DMS53 treated with DMSO at 0.1 percent for 48 hours (cell line): ENCODE data around the gene PAQR4.
A peak's percentile ranks its signal among the peaks of the same experiment; 100 is the strongest.
"Not testable (repeated sequence)": the region's sequence is repeated elsewhere in the genome, so short reads cannot be mapped to it uniquely, and the experiment has no call there.

Experiments used
- DNase-seq: peaks from one replicate; lab custom pipeline; 2025; ENCODE audit not compliant: unreplicated experiment; lab: John Stamatoyannopoulos, UW

The PAQR4 gene

DNA sequence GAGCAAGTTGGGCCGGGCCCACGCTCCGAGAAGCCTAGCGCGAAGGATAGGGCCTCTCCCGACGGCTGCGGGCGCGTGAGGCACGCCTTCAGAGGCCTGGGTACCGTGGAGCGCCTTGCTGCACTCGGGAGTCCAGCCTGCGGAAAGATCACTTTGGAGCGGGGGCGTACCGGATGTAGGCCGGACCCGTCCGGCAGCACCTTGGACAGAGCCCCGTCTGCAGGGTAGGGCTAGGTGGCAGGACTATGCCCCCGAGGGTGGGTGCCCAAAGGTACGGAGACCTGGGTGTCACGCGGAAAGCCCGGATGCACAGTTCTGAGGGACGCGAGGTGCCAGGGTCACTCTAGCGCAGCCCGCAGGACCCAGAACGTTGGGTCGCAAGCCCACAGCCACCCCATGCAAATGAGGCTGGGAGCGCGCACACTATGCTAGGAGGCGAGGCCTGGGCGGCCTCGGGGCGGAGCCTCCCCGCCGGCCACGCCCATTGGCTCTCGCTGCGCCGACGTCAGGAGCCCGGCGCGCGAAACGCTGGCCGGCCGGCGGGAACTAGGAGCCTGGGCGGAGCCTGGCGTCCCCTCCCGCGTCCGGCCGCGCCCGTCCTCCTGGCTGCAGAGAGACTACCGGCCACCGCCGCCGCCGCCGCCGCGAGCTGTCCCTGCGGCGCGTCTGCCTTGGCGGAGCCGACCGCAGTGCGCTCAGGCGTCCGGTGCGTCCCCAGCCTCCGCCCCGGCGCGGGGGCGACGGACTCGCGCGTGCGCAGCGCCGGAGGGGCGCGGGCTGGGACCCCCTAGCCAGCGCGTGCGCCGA, at the start of gene PAQR4:
TSS of gene PAQR4 (plus strand) at position 611 of the 807 bp plus-strand sequence. CDS start 327 bp downstream, outside the sequence.
- DNase-seq, result peak; percentile 70

DNA sequence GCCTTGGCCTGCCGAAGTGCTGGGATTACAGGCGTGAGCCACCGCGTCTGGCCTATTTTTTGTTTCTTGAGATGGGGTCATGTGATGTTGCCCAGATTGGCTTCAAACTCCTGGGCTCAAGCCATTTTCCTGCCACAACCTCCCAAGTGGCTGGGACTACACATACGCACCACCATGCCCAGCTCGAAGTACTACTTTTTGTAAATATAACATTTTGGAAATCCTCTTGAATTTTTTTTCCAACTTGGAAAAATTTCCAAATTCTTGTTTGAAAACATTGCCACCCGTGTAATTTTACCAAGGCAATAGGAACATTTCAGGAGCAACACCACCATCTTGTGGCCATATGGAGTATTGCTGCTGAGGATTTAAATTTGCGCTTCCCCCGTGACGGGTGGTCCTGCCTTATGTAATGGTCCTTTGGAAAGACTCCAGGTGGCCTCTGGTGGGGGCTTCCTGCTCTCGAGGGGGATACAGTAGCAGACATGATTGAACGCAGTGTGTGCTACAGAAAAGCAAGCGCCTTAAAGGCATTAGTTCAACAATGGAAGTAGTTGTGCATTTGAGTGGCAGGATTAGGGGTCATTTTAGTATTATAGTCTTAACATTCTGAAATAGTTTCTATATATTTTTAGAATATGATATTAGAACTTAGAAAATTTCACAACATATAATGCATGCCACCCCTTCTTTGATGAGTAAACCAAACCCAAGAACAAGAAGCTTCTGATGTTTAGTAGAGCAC, 49.5 kb upstream of the PAQR4 start:
- DNase-seq, result peak; percentile 3

DNA sequence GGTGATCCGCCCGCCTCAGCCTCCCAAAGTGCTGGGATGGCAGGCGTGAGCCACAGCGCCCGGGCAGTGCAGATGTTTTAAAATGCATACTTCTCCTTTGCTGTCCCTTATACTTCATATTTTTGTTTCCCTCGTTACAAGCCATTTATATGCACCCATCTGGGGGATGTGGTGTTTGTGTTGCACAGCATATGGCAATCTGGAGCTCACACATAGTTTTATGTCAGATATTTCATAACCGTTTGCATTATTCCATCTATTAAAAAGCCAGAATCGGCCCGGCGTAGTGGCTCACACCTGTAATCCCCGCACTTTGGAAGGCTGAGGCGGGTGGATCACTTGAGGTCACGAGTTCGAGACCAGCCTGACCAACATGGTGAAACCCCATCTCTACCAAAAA, 45.7 kb upstream of the PAQR4 start:
- no peak for DNase-seq

DNA sequence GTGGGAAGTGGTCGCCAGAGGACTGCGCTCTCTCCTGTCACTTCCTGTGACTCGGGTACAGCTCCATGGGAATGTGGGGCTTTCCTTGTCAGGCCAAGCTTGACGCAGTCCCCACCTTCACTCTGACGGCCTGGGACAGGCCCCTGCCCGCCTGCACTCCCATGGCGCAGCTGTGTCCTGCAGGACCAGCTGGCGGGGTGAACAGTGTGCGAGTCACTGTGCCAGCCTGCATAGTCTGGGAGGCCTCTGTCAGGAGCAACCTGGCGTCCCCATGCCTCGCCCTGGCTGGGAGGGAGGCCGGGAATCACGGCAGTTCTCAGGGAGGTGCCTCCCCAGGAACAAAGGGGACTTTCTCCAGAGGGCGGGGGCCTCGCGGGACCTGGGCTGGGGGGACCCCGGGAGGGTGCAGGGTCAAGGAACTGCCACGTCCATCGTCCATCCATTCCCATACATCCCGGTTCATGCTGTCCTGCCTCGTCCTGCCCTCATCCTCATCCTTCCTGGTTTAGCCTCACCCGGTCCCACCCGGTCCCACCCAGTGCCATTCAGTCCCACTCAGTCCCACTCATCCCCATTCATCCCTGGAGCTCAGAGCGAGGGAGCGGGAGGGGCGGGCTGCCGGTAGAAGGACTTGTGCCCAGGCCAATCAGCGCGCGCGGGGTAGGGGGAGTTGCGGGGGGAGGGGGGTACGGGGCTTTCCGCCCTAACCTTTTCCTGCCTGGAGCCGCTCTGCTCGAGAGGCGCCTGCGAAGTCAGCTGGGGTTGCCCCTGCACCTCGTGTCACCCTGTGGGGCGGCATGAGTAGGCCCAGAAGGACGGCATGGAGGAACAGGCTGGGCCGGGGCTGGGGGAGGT, 44.0 kb upstream of the PAQR4 start:
- no peak for DNase-seq

DNA sequence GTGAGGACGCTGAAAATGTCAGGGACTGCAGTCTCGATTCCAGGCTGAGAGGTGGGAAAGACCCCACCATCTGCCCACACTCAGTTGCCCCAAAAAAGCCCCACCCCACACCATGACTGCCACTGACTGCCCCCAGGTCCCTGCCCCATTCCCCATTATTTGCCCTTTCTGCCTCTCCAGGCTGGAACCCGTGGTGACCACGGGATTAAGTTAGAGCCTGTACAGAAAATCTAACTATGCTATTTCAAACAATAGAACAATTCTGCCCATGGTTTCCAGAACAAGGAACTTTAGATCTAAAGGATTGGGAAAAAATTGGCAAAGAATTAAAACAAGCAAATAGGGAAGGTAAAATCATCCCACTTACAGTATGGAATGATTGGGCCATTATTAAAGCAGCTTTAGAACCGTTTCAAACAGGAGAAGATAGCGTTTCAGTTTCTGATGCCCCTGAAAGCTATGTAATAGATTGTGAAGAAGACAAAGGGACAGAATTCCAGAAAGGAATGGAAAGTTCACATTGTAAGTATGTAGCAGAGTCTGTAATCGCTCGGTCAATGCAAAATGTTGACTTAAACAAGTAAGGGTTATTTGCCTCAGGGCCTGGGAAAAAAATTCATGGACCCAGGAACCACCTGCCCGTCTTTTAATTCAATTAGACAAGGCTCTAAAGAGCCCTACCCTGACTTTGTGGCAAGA, 43.0 kb upstream of the PAQR4 start:
- DNase-seq, result no peak

DNA sequence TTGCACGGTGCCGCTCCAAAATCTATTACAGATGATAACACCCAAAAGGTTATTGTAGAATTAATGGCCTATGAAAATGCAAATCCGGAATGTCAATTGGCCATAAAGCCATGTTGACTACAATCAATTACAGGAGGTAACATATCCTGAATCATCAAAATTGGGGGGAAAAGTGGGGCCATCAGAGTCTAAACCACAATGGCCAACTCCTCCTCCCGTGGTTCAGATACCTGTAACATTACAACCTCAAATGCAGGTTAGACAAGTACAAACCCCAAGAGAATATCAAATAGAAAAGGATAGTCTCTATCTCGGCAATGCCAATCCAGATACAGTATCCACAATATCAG, 42.5 kb upstream of the PAQR4 start:
- DNase-seq, result no peak

DNA sequence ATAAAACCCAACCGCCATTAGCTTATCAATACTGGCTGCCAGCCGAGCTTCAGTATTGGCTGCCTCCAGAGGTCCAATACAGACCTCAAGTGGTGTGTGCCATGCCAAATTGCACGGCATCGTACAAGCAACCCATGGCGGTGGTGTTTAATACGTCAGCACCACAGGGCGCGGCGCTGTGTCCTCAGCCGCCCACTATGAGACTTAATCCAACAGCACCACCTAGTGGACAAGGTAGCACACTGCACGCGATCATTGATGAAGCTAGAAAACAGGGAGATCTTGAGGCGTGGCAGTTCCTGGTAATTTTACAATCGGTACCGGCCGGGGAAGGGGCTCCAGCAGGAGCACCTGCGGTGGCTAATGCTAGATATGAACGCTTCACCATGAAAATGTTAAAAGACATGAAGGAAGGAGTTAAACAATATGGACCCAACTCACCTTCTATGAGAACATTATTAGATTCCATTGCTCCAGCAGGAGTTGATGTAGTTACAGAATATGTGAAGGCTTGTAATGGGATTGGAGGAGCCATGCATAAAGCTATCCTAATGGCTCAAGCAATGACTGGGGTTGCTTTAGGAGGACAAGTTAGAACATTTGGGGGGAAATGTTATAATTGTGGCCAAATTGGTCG, 42.0 kb upstream of the PAQR4 start:
- DNase-seq, result peak; percentile 60

DNA sequence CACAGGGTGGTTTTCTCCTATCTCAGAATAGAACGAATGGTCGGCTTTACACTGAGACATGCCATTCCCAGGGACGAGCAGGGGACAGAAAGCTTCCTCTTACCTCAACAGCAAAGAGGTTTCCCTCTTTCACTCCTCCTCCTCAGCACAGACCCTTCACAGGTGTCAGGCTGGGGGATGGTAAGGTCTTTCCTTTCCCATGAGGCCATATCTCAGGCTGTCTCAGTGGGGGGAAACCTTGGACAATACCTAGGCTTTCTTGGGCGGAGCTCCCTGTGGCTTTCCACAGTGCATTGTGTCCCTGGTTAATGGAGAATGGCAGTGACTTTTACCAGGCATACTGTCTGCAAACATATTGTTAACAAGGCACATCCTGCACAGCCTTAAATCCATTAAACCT, 41.0 kb upstream of the PAQR4 start:
- DNase-seq, result not testable (repeated sequence)

DNA sequence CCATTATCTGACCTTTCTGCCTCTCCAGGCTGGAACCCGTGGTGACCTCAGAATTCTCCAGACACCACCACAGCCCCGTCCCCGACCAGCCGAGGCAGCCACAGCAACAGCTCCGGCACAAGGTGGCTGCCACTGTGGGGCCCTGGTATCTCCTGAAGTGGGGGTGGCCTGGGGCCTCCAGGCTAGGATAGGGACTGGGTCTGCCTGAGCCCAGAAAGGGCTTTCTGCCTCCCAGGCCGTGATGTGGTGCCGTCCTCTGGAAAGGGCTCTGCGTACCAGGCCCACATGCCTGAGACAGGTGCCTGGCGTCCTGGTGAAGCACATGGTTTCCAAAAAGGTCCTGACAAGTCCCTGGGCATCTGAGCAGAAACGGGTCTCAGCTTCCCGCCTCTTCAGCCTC, 40.4 kb upstream of the PAQR4 start:
- no peak for DNase-seq

DNA sequence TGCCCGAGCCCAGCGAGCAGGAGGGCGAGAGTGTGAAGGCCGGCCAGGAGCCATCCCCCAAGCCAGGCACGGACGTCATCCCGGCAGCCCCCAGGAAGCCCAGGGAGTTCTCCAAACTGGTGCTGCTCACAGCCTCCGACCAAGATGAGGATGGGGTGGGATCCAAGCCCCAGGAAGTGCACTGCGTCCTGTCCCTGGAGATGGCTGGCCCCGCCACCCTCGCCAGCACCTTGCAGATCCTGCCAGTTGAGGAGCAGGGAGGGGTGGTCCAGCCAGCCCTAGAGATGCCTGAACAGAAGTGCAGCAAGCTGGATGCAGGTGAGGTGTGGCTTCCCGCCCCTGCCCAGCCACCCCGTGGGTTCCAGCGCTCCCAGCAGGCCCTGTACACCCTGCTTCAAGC, 39.5 kb upstream of the PAQR4 start:
- no peak for DNase-seq

DNA sequence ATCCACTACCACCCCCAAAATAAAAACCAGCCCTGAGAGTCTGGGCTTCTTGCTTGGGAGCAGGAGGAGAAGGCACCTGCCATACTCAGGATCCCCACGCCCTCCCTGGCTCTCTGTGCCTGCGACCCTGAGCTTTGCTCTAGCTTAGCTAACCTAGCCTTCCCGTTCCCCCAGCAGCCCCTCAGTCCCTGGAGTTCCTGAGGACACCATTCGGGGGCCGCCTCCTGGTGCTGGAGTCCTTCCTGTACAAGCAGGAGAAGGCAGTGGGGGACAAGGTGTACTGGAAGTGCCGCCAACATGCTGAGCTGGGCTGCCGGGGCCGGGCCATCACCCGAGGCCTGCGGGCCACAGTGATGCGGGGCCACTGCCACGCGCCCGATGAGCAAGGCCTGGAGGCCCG, 38.9 kb upstream of the PAQR4 start:
- DNase-seq, result no peak

DNA sequence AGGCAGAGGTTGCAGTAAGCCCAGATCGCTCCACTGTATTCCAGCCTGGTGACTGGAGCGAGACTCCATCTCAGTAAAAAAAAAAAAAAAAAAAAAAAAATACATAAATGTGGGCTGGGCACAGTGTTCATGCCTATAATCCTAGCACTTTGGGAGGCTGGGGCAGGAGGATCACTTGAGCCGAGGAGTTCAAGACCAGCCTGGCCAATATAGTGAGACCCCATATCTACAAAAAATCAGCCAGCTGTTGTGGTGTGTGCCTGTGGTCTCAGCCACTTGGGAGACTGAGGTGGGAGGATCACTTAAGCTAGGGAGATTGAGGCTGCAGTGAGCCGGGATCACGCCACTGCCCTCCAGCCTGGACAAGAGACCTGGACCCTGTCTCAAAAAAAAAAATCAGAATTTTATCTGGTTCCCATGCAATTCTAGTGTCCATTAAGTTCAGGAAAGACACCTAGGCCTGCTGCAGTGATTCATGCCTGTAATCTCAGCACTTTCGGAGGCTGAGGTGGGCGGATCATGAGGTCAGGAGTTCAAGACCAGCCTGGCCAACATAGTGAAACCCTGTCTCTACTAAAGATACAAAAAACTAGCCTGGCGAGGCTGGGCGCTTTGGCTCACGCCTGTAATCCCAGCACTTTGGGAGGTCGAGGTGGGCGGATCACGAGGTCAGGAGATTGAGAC, 37.8 kb upstream of the PAQR4 start:
- not testable (repeated sequence) for DNase-seq

DNA sequence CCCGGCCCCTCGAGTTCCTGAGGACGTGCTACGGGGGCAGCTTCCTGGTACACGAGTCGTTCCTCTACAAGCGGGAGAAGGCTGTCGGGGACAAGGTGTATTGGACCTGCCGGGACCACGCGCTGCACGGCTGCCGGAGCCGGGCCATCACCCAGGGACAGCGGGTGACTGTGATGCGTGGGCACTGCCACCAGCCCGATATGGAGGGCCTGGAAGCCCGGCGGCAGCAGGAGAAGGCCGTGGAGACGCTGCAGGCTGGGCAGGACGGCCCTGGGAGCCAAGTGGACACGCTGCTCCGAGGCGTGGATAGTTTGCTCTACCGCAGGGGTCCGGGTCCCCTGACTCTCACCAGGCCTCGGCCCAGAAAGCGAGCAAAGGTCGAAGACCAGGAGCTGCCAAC, 36.0 kb upstream of the PAQR4 start:
- no peak for DNase-seq

DNA sequence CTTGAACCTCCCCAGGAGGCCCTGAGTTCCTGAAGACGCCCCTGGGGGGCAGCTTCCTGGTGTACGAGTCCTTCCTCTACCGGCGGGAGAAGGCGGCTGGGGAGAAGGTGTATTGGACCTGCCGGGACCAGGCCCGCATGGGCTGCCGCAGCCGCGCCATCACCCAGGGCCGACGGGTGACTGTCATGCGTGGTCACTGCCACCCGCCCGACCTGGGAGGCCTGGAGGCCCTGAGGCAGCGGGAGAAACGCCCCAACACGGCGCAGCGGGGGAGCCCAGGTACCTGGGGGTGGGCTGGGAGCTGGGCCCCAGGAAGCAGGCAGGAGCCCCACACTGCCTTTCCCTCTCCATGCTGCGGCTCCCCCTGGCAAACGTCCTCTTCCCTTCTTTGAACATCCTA, 35.4 kb upstream of the PAQR4 start:
- no peak for DNase-seq

DNA sequence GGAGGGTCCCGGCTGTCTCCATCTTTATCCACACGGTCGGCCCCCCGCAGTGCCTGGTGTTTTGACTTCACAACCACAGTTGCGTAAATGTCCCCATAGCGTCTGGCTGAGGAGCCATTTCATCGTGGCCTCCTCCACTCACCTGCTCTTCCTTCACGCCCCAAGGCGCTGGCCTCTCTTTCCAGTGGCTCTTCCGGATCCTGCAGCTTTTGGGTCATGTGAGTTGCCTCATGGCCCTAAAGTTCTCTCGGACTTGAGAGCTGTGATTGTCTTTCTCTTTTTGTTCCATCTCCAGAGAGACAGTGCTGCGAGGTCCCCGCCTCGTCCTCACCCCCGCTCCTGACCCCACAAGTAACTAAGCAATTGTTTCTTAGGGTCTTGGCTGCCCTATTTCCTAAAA, 34.7 kb upstream of the PAQR4 start:
- DNase-seq, result no peak

DNA sequence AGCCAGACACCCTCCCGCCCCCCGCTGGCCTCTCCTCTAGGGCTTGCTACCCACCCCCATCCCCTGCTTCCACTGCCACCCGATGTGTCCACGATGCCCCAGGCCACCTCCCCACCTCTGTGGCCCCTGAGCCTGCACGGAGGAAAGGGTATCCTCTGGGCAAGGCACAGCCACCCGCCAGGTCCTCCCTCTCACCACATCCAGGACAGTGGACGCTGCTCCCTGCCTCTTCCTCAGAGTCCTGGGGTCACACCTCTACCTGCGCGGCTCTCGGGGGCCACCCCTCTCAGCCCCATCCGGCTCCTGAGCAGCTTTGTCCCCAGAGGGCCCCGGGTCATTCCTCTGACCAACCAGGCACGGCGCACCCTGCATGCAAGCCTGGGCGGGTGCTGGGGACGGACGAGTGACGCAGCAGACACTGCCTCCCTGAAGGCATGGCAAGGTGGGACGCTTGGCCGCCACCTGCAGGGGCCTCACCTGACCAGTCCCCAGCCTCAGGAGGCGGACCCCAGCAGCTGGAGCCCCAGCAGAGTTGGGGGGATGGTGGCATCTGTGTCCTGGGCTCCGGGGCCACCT, 32.6 kb upstream of the PAQR4 start:
- no peak for DNase-seq

DNA sequence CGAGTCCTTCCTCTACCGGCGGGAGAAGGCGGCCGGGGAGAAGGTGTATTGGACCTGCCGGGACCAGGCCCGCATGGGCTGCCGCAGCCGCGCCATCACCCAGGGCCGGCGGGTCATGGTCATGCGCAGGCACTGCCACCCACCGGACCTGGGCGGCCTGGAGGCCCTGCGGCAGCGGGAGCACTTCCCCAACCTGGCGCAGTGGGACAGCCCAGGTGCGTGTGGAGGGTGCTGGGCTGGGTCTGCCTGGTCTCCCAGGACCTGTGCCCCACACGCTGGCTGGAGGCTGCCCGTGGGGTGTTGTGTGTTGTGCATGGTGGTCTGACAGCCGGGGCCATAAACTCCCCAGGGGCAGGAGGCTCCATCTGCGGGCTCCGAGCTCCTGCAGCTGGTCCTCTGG, 32.0 kb upstream of the PAQR4 start:
- DNase-seq, result no peak

DNA sequence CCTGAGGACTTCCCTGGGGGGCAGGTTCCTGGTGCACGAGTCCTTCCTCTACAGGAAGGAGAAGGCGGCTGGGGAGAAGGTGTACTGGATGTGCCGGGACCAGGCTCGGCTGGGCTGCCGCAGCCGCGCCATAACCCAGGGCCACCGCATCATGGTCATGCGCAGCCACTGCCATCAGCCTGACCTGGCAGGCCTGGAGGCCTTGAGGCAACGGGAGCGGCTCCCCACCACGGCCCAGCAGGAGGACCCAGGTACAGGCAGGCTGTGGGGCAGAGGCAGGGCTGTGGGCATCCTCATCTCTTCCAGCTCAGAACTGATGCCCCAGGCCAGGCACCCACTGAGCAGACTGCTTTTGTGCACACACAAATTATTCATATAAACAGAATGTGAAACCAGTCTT, 30.9 kb upstream of the PAQR4 start:
- DNase-seq, result no peak

DNA sequence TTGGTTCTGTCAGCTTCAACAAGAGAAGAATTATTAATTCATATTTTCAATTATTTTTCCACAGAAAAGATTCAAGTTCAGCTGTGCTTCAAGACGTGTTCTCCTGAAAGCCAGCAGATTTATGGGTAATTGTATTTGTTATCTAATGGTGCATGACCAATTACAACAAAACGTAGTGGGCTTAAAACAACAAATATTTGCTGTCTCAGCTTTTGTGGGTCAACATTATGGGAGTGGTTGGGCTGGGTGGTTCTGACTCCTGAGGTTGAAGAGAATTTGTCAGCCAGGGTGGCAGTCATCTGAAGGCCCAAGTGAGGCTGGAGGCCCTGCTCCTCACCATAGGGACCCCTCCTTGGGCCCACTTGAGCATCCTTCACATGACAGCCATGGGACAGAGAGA, 29.2 kb upstream of the PAQR4 start:
- no peak for DNase-seq

DNA sequence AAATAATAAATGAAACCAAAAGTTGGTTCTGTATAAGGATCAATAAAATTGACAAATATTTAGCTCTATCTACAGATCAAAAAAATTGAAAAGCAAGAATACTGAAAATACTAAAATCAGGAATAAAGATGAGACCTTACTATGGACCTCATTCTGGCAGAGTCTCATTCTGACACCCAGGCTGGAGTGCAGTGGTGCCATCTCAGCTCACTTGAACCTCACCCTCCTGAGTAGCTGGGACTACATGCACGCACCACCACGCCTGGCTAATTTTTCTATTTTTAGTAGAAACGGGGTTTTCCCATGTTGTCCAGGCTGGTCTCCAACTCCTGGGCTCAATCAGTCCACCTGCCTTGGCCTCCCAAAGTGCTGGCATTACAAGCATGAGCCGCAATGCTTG, 27.1 kb upstream of the PAQR4 start:
- DNase-seq, result no peak
